Chondrocyte (in vitro differentiated cells): ENCODE data around the gene ELMOD1. TPM values are rescaled to one million over a fixed set of nuclear protein-coding genes. Genes with fewer than 3 reads are reported as not detected.

ENCODE experiments used
- DNase-seq: peaks from one replicate; pipeline ENCODE4 v3.0.0; 2021; ENCODE audit warnings: mixed read lengths, low spot score
- H3K27ac Mint-ChIP-seq: one replicate; pipeline ENCODE4 v1.8.0; 2021; ENCODE audit warnings: mild to moderate bottlenecking, moderate library complexity, mixed read lengths; ENCODE audit not compliant: unreplicated experiment
- H3K27me3 Mint-ChIP-seq: 2 replicates; pipeline ENCODE4 v1.8.0; 2021; ENCODE audit warnings: low read depth, mixed read lengths
- H3K36me3 Mint-ChIP-seq: 2 replicates; pipeline ENCODE4 v1.8.0; 2021; ENCODE audit warnings: low read depth, mixed read lengths
- H3K4me1 Mint-ChIP-seq: 2 replicates; pipeline ENCODE4 v1.8.0; 2021; ENCODE audit warnings: low read depth, mild to moderate bottlenecking, mixed read lengths
- H3K4me3 Mint-ChIP-seq: one replicate; pipeline ENCODE4 v1.8.0; 2021; ENCODE audit warnings: mild to moderate bottlenecking, moderate library complexity, mixed read lengths; ENCODE audit not compliant: unreplicated experiment
- H3K9me3 Mint-ChIP-seq: 2 replicates; pipeline ENCODE4 v1.8.0; 2021; ENCODE audit warnings: low read depth, mixed read lengths
- CTCF ChIP-seq: fragments of 200-600 bp; sonication (generic); IDR thresholded peaks from 2 replicates; pipeline ENCODE4 v1.5.0; 2021; ENCODE audit warnings: antibody characterized with exemption, mild to moderate bottlenecking, moderate library complexity
- total RNA-seq: library from RNA; stranded (reverse); gene quantifications from 3 replicates; pipeline ENCODE4 v1.2.1, GENCODE V29; 2021

ELMOD1 gene
- total RNA-seq, 1 donor from 2014 or later, result 0.15 TPM

- H3K9me3 Mint-ChIP-seq, result no peaks in the 10 kb centered on the region
- no peak overlapping the region for H3K4me3 Mint-ChIP-seq
- no peak for TF ChIP-seq CTCF
- H3K4me1 Mint-ChIP-seq, result no peaks in the 10 kb centered on the region
- H3K27me3 Mint-ChIP-seq, result peaks cover 28% of the 10 kb centered on the region
- no peak for DNase-seq
- H3K27ac Mint-ChIP-seq, result no peak overlapping the region
- H3K36me3 Mint-ChIP-seq, result no peaks in the 10 kb centered on the region
These were observed 87.1 kb downstream of the ELMOD1 start for GRCh38 chr11:107677924-107678631.

- Mint-ChIP-seq H3K27me3 (peaks cover 28% of the 10 kb centered on the region), H3K4me1 (no peaks in the 10 kb centered on the region), H3K27ac (no peak overlapping the region), H3K4me3 (no peak overlapping the region), H3K9me3 (no peaks in the 10 kb centered on the region), H3K36me3 (no peaks in the 10 kb centered on the region)
- no peak for DNase-seq
- TF ChIP-seq CTCF, result no peak
These were observed 87.7 kb downstream of the ELMOD1 start for GRCh38 chr11:107678632-107678971.

GRCh38 chr11:107679255-107680024 is 88.5 kb downstream of the ELMOD1 start:
- H3K36me3 Mint-ChIP-seq, result no peaks in the 10 kb centered on the region
- no peaks in the 10 kb centered on the region for H3K9me3 Mint-ChIP-seq
- no peak for DNase-seq
- H3K4me1 Mint-ChIP-seq, result no peaks in the 10 kb centered on the region
- H3K4me3 Mint-ChIP-seq, result no peak overlapping the region
- no peak for TF ChIP-seq CTCF
- H3K27ac Mint-ChIP-seq, result no peak overlapping the region
- H3K27me3 Mint-ChIP-seq, result peaks cover 23% of the 10 kb centered on the region

GRCh38 chr11:107682171-107682570 is 91.2 kb downstream of the ELMOD1 start:
- Mint-ChIP-seq H3K9me3 (no peaks in the 10 kb centered on the region), H3K36me3 (no peaks in the 10 kb centered on the region), H3K4me3 (no peak overlapping the region), H3K4me1 (no peaks in the 10 kb centered on the region), H3K27me3 (peaks cover 13% of the 10 kb centered on the region), H3K27ac (no peak overlapping the region)
- DNase-seq, result no peak
- no peak for TF ChIP-seq CTCF

- Mint-ChIP-seq H3K4me3 (no peak overlapping the region), H3K9me3 (no peaks in the 10 kb centered on the region), H3K27ac (no peak overlapping the region), H3K4me1 (no peaks in the 10 kb centered on the region), H3K36me3 (no peaks in the 10 kb centered on the region), H3K27me3 (peaks cover 13% of the 10 kb centered on the region)
- TF ChIP-seq CTCF, result no peak
- DNase-seq, result no peak
These were observed 91.6 kb downstream of the ELMOD1 start for GRCh38 chr11:107682572-107682971.
